ENCODE results near the gene SPPL2B. TPM values are rescaled to one million over a fixed set of nuclear protein-coding genes. Genes with fewer than 3 reads are reported as not detected.
"Not testable (repeated sequence)": the region's sequence is repeated elsewhere in the genome, so short reads cannot be mapped to it uniquely, and the experiment has no call there.

The SPPL2B gene
- total and polyA plus RNA-seq, 4 donors: 9.5 to 34.6 (median 21.4) TPM

- Histone ChIP-seq H3K4me1 (ENCODE audit: control insufficient read depth in 4 of 4, insufficient read depth in 4 of 4, low read length in 3 of 4) (no peaks in the 10 kb centered on the region), H3K36me3 (ENCODE audit: control insufficient read depth in 4 of 4, insufficient read depth in 3 of 4, low read depth in 1 of 4, low read length in 3 of 4) (peaks cover 0 to 32% (median 13%) of the 10 kb centered on the region in 4 donors), H3K4me3 (ENCODE audit: low read depth in 1 of 3, low read length in 3 of 3) (no peak overlapping the region), H3K9ac (ENCODE audit: low read depth in 1 of 2, low read length in 2 of 2) (no peak overlapping the region), H3K27ac (ENCODE audit: low read depth in 1 of 2, low read length in 2 of 2) (no peak overlapping the region), H3K9me3 (ENCODE audit: control insufficient read depth in 4 of 4, low read length in 3 of 4) (no peaks in the 10 kb centered on the region), H3K27me3 (ENCODE audit: control insufficient read depth in 4 of 4, insufficient read depth in 4 of 4, low read length in 3 of 4) (no peaks in the 10 kb centered on the region)
- peak; percentile 76 for DNase-seq (ENCODE audit: low spot score)
- no peak for TF ChIP-seq MAX (IDR thresholded peaks at IDR 0.05)
- TF ChIP-seq GABPA (IDR thresholded peaks at IDR 0.05 in 1 of 2, conservative IDR thresholded peaks at IDR 0.05 in 1 of 2): no peak
- TF ChIP-seq YY1 (IDR thresholded peaks at IDR 0.05): no peak
- no peak for TF ChIP-seq JUND (IDR thresholded peaks at IDR 0.05)
- no peak for TF ChIP-seq RAD21 (IDR thresholded peaks at IDR 0.05)
- no peak for TF ChIP-seq HNF4G (IDR thresholded peaks at IDR 0.05)
- TF ChIP-seq, protein P1, sequence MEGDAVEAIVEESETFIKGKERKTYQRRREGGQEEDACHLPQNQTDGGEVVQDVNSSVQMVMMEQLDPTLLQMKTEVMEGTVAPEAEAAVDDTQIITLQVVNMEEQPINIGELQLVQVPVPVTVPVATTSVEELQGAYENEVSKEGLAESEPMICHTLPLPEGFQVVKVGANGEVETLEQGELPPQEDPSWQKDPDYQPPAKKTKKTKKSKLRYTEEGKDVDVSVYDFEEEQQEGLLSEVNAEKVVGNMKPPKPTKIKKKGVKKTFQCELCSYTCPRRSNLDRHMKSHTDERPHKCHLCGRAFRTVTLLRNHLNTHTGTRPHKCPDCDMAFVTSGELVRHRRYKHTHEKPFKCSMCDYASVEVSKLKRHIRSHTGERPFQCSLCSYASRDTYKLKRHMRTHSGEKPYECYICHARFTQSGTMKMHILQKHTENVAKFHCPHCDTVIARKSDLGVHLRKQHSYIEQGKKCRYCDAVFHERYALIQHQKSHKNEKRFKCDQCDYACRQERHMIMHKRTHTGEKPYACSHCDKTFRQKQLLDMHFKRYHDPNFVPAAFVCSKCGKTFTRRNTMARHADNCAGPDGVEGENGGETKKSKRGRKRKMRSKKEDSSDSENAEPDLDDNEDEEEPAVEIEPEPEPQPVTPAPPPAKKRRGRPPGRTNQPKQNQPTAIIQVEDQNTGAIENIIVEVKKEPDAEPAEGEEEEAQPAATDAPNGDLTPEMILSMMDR (IDR thresholded peaks at IDR 0.05; ENCODE audit: low read depth, low read length, missing input control): no peak
- no peak for TF ChIP-seq NR2F2 (IDR thresholded peaks at IDR 0.05)
- TF ChIP-seq TAF1 (conservative IDR thresholded peaks at IDR 0.05): no peak
- TF ChIP-seq HNF4A (conservative IDR thresholded peaks at IDR 0.05): no peak
- TF ChIP-seq, protein P2, sequence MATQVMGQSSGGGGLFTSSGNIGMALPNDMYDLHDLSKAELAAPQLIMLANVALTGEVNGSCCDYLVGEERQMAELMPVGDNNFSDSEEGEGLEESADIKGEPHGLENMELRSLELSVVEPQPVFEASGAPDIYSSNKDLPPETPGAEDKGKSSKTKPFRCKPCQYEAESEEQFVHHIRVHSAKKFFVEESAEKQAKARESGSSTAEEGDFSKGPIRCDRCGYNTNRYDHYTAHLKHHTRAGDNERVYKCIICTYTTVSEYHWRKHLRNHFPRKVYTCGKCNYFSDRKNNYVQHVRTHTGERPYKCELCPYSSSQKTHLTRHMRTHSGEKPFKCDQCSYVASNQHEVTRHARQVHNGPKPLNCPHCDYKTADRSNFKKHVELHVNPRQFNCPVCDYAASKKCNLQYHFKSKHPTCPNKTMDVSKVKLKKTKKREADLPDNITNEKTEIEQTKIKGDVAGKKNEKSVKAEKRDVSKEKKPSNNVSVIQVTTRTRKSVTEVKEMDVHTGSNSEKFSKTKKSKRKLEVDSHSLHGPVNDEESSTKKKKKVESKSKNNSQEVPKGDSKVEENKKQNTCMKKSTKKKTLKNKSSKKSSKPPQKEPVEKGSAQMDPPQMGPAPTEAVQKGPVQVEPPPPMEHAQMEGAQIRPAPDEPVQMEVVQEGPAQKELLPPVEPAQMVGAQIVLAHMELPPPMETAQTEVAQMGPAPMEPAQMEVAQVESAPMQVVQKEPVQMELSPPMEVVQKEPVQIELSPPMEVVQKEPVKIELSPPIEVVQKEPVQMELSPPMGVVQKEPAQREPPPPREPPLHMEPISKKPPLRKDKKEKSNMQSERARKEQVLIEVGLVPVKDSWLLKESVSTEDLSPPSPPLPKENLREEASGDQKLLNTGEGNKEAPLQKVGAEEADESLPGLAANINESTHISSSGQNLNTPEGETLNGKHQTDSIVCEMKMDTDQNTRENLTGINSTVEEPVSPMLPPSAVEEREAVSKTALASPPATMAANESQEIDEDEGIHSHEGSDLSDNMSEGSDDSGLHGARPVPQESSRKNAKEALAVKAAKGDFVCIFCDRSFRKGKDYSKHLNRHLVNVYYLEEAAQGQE (IDR thresholded peaks at IDR 0.05): no peak
- WGBS: 73% methylated on average over 25 of the region's 25 CpGs
Measured at GRCh38 chr19:2345794-2346663, 17.5 kb downstream of the SPPL2B start.

- 95% methylated on average over 24 of the region's 24 CpGs for WGBS
- H3K36me3 ChIP-seq (ENCODE audit: control insufficient read depth in 4 of 4, insufficient read depth in 3 of 4, low read depth in 1 of 4, low read length in 3 of 4): peaks cover 0 to 36% (median 17%) of the 10 kb centered on the region in 4 donors
Measured at GRCh38 chr19:2349818-2350217, 21.3 kb downstream of the SPPL2B start.

DNA sequence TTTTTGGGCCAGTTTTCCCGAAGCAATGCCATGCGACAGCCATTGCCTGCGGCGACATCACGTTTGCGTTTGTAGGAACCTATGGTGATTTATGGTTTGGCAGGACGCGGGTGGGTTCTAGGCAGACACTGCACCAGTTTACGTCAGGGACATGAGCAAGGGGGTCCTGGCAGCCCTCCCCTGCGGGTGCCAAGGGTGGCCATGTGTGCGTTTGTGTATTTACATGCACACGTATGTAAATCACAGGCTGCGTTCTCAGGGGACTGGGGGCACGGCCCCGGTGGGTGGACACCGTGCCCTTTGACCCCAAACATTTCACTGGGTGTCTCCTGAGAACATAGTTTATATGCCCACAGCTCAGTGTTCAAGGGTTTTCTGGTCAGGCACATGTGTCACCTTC, 22.2 kb downstream of the SPPL2B start:
- H3K4me1 ChIP-seq (ENCODE audit: control insufficient read depth in 4 of 4, insufficient read depth in 4 of 4, low read length in 3 of 4): no peaks in the 10 kb centered on the region
- H3K4me3 ChIP-seq (ENCODE audit: low read depth in 1 of 3, low read length in 3 of 3): no peak overlapping the region
- H3K27me3 ChIP-seq (ENCODE audit: control insufficient read depth in 4 of 4, insufficient read depth in 4 of 4, low read length in 3 of 4): no peaks in the 10 kb centered on the region
- no peak overlapping the region for H3K9ac ChIP-seq (ENCODE audit: low read depth in 1 of 2, low read length in 2 of 2)
- no peak for DNase-seq (ENCODE audit: low spot score)
- H3K36me3 ChIP-seq (ENCODE audit: control insufficient read depth in 4 of 4, insufficient read depth in 3 of 4, low read depth in 1 of 4, low read length in 3 of 4): peaks cover 0 to 36% (median 17%) of the 10 kb centered on the region in 4 donors
- H3K9me3 ChIP-seq (ENCODE audit: control insufficient read depth in 4 of 4, low read length in 3 of 4): no peaks in the 10 kb centered on the region
- H3K27ac ChIP-seq (ENCODE audit: low read depth in 1 of 2, low read length in 2 of 2): no peak overlapping the region
- 90% methylated on average over 16 of the region's 16 CpGs for WGBS
- no peak for TF ChIP-seq HNF4A (conservative IDR thresholded peaks at IDR 0.05)
- TF ChIP-seq GABPA (IDR thresholded peaks at IDR 0.05 in 1 of 2, conservative IDR thresholded peaks at IDR 0.05 in 1 of 2): no peak
- no peak for TF ChIP-seq FOXA2 (IDR thresholded peaks at IDR 0.05)
- no peak for TF ChIP-seq JUND (IDR thresholded peaks at IDR 0.05)
- TF ChIP-seq RXRA (IDR thresholded peaks at IDR 0.05): no peak
- TF ChIP-seq MAX (IDR thresholded peaks at IDR 0.05): no peak
- TF ChIP-seq, protein P1 (IDR thresholded peaks at IDR 0.05; ENCODE audit: low read depth, low read length, missing input control): no peak
- no peak for TF ChIP-seq HNF4G (IDR thresholded peaks at IDR 0.05)
- TF ChIP-seq, protein P2 (IDR thresholded peaks at IDR 0.05): no peak

More at GRCh38 chr19:2349818-2350217, 21.3 kb downstream of the SPPL2B start:
- H3K9me3 ChIP-seq (ENCODE audit: control insufficient read depth in 4 of 4, low read length in 3 of 4); H3K27me3 ChIP-seq (ENCODE audit: control insufficient read depth in 4 of 4, insufficient read depth in 4 of 4, low read length in 3 of 4); H3K27ac ChIP-seq (ENCODE audit: low read depth in 1 of 2, low read length in 2 of 2); H3K4me1 ChIP-seq (ENCODE audit: control insufficient read depth in 4 of 4, insufficient read depth in 4 of 4, low read length in 3 of 4); H3K4me3 ChIP-seq (ENCODE audit: low read depth in 1 of 3, low read length in 3 of 3); DNase-seq (ENCODE audit: low spot score); H3K9ac ChIP-seq (ENCODE audit: low read depth in 1 of 2, low read length in 2 of 2): not testable (repeated sequence)

All from liver (tissue), 9 donors.